K562 (cell line): ENCODE results near the gene TDRD9. TPM values are rescaled to one million over a fixed set of nuclear protein-coding genes. Genes with fewer than 3 reads are reported as not detected.

ENCODE experiments used
- ATAC-seq: fragments of 200-7000 bp; cut with Tn5 transposase; 3 replicates; pipeline ENCODE4 v1.9.1; 2020; ENCODE audit warnings: moderate library complexity
- BruUV-seq: library from RNA; stranded (reverse); fragments of 400-500 nt; replicated peaks from 2 replicates; lab custom pipeline; 2021; lab: Mats Ljungman, UMichigan
- CTCF ChIA-PET: fragments of 300-600 bp; formaldehyde crosslinking; extraction: SDS; loops from one replicate; lab custom pipeline; 2021; ENCODE audit warnings: low intra/inter-chr PET ratio; lab: Yijun Ruan, JAX
- POLR2A ChIA-PET: fragments of 300-600, 350-650 bp; sonication (Branson Sonifier 250); formaldehyde crosslinking; extraction: SDS; loops from one replicate; lab custom pipeline; 2021; ENCODE audit warnings: antibody characterized with exemption, inconsistent platforms; lab: Yijun Ruan, JAX
- DNase-seq, 4 experiments: peaks; one replicate each; pipeline versions ENCODE4 v3.0.0 to v3.0.0-alpha.2; 2011 to 2018; ENCODE audit warnings: low spot score in 3 of 4, mixed read lengths in 3 of 4; ENCODE audit errors: extremely low read depth in 1 of 4
- FAIRE-seq: peaks from 2 replicates; lab custom pipeline; 2011; peaks lifted over from hg19 to GRCh38; lab: Jason Lieb, UNC
- H2AFZ ChIP-seq: 2 replicates; pipeline ENCODE4 v1.6.0; 2011; ENCODE audit warnings: low read depth, low read length, control low read depth, inconsistent platforms
- H3K27ac ChIP-seq: fragments of 200-600 bp; 3 replicates; pipeline ENCODE4 v1.8.0; 2011; ENCODE audit warnings: low read depth, mild to moderate bottlenecking, control low read depth, inconsistent platforms, low read length, moderate library complexity, mixed read lengths; ENCODE audit errors: extremely low read depth
- H3K27me3 ChIP-seq, 2 experiments: fragments of 300-600 bp in 1 of 2; 2 replicates in 1 of 2; 3 replicates in 1 of 2; pipeline versions ENCODE4 v1.6.0 to v1.8.0; 2011; ENCODE audit warnings: inconsistent platforms in 2 of 2, low read length in 2 of 2, mild to moderate bottlenecking in 1 of 2, mixed read lengths in 1 of 2, moderate library complexity in 1 of 2; ENCODE audit not compliant: control insufficient read depth in 2 of 2, insufficient read depth in 2 of 2
- H3K36me3 ChIP-seq: fragments of 300-600 bp; 3 replicates; pipeline ENCODE4 v1.8.0; 2011; ENCODE audit warnings: mild to moderate bottlenecking, low read length, inconsistent platforms; ENCODE audit not compliant: control insufficient read depth, insufficient read depth
- H3K4me1 ChIP-seq, 2 experiments: fragments of 200-600 bp in 1 of 2; replicated peaks in 1 of 2; 2 replicates in 1 of 2; 3 replicates in 1 of 2; pipeline versions ENCODE4 v1.5.1 to v1.8.0; 2011; ENCODE audit warnings: inconsistent platforms in 2 of 2, low read length in 2 of 2, mild to moderate bottlenecking in 1 of 2, mixed read lengths in 1 of 2, moderate library complexity in 1 of 2; ENCODE audit not compliant: control insufficient read depth in 2 of 2, insufficient read depth in 2 of 2
- H3K4me2 ChIP-seq: 2 replicates; pipeline ENCODE4 v1.6.1; 2011; ENCODE audit warnings: low read length, control low read depth, inconsistent platforms, mixed read lengths; ENCODE audit not compliant: insufficient read depth
- H3K4me3 ChIP-seq: fragments of 200-600 bp; sonication (generic), shearing (Covaris generic); 2 replicates; pipeline ENCODE4 v1.5.1; 2016; ENCODE audit warnings: control low read depth, inconsistent platforms
- H3K79me2 ChIP-seq: fragments of 200-600 bp; 3 replicates; pipeline ENCODE4 v1.8.0; 2011; ENCODE audit warnings: low read length, inconsistent platforms; ENCODE audit not compliant: control insufficient read depth, insufficient read depth
- H3K9ac ChIP-seq, 2 experiments: 2 replicates each; pipeline versions ENCODE4 v1.6.0 to v1.6.1; 2011; ENCODE audit warnings: low read depth in 2 of 2, low read length in 2 of 2, control low read depth in 1 of 2, inconsistent platforms in 1 of 2, mild to moderate bottlenecking in 1 of 2, mixed read lengths in 1 of 2; ENCODE audit not compliant: insufficient read depth in 1 of 2
- H3K9me1 ChIP-seq: one replicate; pipeline ENCODE4 v1.6.0; 2011; ENCODE audit warnings: inconsistent platforms, mild to moderate bottlenecking, low read length, moderate library complexity; ENCODE audit not compliant: control insufficient read depth, insufficient read depth
- H3K9me3 ChIP-seq: replicated peaks from 2 replicates; pipeline ENCODE4 v1.5.1; 2011; ENCODE audit warnings: low read depth, low read length, inconsistent platforms; ENCODE audit not compliant: control insufficient read depth, insufficient read depth
- H4K20me1 ChIP-seq: replicated peaks from 2 replicates; pipeline ENCODE4 v1.6.1; 2011; ENCODE audit warnings: low read length, inconsistent platforms, mixed read lengths; ENCODE audit not compliant: control insufficient read depth, insufficient read depth
- DLX4 ChIP-seq: fragments of 250-450 bp; sonication (Bioruptor Pico); IDR thresholded peaks from 2 replicates; pipeline ENCODE4 v1.6.1; 2021; ENCODE audit warnings: mild to moderate bottlenecking
- RERE ChIP-seq: sonication (generic); formaldehyde crosslinking; IDR thresholded peaks from 2 replicates; pipeline ENCODE4 v1.8.0; 2023; ENCODE audit warnings: missing genetic modification reagents, mild to moderate bottlenecking, borderline replicate concordance
- WGBS: fragments of 100-300 bp; shearing (Covaris generic); methylation state at CpG from one replicate; pipeline ENCODE4 v1.1.6; 2016; ENCODE audit warnings: low coverage, mixed read lengths; ENCODE audit not compliant: insufficient coverage; ENCODE audit errors: missing lambda C conversion rate; 5-methylcytosine and 5-hydroxymethylcytosine counted together
- in situ Hi-C: fragments of 300-500 bp; cut with MboI; formaldehyde crosslinking; loops from 4 replicates; pipeline ENCODE4 v1.15.0; 2018; ENCODE audit warnings: inconsistent platforms, mixed read lengths
- intact Hi-C: fragments of 100-400 bp; cut with micrococcal nuclease; formaldehyde crosslinking; loops from 2 replicates; pipeline ENCODE4 v1.14.2; 2022
- polyA plus RNA-seq, 8 experiments: library from polyadenylated mRNA; depleted of rRNA in 4 of 8; stranded (reverse) in 5 of 8; unstranded in 3 of 8; fragments of >200 nt; fragmentation: Nextera tagmentation in 2 of 8; fragmentation: Illumina TruSeq in 1 of 8; extraction: Ambion mirVana in 2 of 8; extraction: Trizol in 1 of 8; gene quantifications; 2 replicates each; pipeline versions ENCODE4 v1.2.1 to v1.2.3, GENCODE V29; 2011 to 2014; ENCODE audit warnings: inconsistent platforms in 1 of 8, missing spikeins in 1 of 8
- total RNA-seq, 7 experiments: library from RNA; depleted of rRNA in 6 of 7; stranded (reverse); fragments of >200 nt in 6 of 7; fragmentation: Illumina TruSeq in 2 of 7; extraction: Trizol in 2 of 7; gene quantifications; 2 replicates each; pipeline versions ENCODE4 v1.2.1 to v1.2.3, GENCODE V29; 2011 to 2021; ENCODE audit warnings: low replicate concordance in 1 of 7

TDRD9 gene
- total and polyA plus RNA-seq, 9 of the 15 experiments (the other 6 are each of a cell fraction or from before 2014, with no cell fraction given), result 0.04 to 0.14 (median 0.04) TPM; not detected in 5

- in situ Hi-C loops, result no loop called here
- no peaks in the 10 kb centered on the region for H3K36me3 ChIP-seq
- H3K4me3 ChIP-seq, result no peak overlapping the region
- ATAC-seq (no peak), FAIRE-seq (no peak), DNase-seq (no peak)
- H2AFZ ChIP-seq, result no peak overlapping the region
- H3K9me3 ChIP-seq, result no peaks in the 10 kb centered on the region
- no TSS peak for BruUV-seq
- ChIA-PET POLR2A (interaction anchor here (0.5 to 1.1 kb wide), 5 partner anchors 10 to 430 kb away, joined by 3 to 6 read pairs (median 3); no protein-coding TSS in a partner anchor), CTCF (no interaction called here)
- no peaks in the 10 kb centered on the region for H3K79me2 ChIP-seq
- H3K27me3 ChIP-seq, result peaks cover 5 to 37% of the 10 kb centered on the region in 2 experiments; a peak in 3 of 5 replicates
- H4K20me1 ChIP-seq, result no peaks in the 10 kb centered on the region
- no peak overlapping the region for H3K27ac ChIP-seq
- intact Hi-C loops, result no loop called here
- H3K9ac ChIP-seq, result no peak overlapping the region
- H3K9me1 ChIP-seq, result no peaks in the 10 kb centered on the region
- no peak overlapping the region for H3K4me2 ChIP-seq
- no peaks in the 10 kb centered on the region for H3K4me1 ChIP-seq
- 0% methylated on average over 12 of the region's 12 CpGs for WGBS
- TF ChIP-seq DLX4 (no peak), RERE (CRISPR knock-in tag) (no peak)
Observed at GRCh38 chr14:104034976-104035699, 106.9 kb downstream of the TDRD9 start.
